HCT116 (cell line): ENCODE measurements around the gene SSTR3.

Experiments used
- CEBPB ChIP-seq: IDR thresholded peaks from 2 replicates; pipeline ENCODE4 v1.6.1; 2012; ENCODE audit warnings: low read depth
- CTCF ChIP-seq, 3 experiments: fragments of 200-600 bp in 1 of 3; sonication (generic) in 1 of 3; IDR thresholded peaks in 2 of 3; conservative IDR thresholded peaks in 1 of 3; 2 replicates each; pipeline ENCODE4 v1.5.1; 2012 to 2017; ENCODE audit warnings: low read depth in 2 of 3, low read length in 2 of 3, antibody characterized with exemption in 1 of 3, borderline replicate concordance in 1 of 3, control low read depth in 1 of 3, mild to moderate bottlenecking in 1 of 3, mixed read lengths in 1 of 3, mixed run types in 1 of 3, moderate library complexity in 1 of 3; ENCODE audit not compliant: insufficient read depth in 1 of 3
- EZH2 ChIP-seq: fragments of 200-600 bp; sonication (generic); IDR thresholded peaks from 2 replicates; pipeline ENCODE4 v1.6.1; 2017; ENCODE audit warnings: antibody characterized with exemption, mixed run types
- EZH2phosphoT487 ChIP-seq: fragments of 200-600 bp; IDR thresholded peaks from 2 replicates; pipeline ENCODE4 v1.6.1; 2018; ENCODE audit warnings: antibody characterized with exemption, borderline replicate concordance
- FOSL1 ChIP-seq: IDR thresholded peaks from 2 replicates; pipeline ENCODE4 v1.6.1; 2012; ENCODE audit warnings: low read depth
- POLR2A ChIP-seq: IDR thresholded peaks from 2 replicates; pipeline ENCODE4 v1.7.0; 2011; ENCODE audit warnings: borderline replicate concordance; ENCODE audit not compliant: insufficient read depth, insufficient read length; ENCODE audit errors: extremely low read depth
- POLR2AphosphoS5 ChIP-seq: IDR thresholded peaks from 2 replicates; pipeline ENCODE4 v1.6.1; 2011; ENCODE audit warnings: mild to moderate bottlenecking, low read depth, low read length, moderate library complexity
- RAD21 ChIP-seq: IDR thresholded peaks from 2 replicates; pipeline ENCODE4 v1.6.1; 2012; ENCODE audit warnings: low read depth, mild to moderate bottlenecking
- SRF ChIP-seq: IDR thresholded peaks from 2 replicates; pipeline ENCODE4 v1.6.1; 2012; ENCODE audit warnings: low read depth
- TCF7L2 ChIP-seq: IDR thresholded peaks from 2 replicates; pipeline ENCODE4 v1.7.0; 2011; ENCODE audit warnings: borderline replicate concordance, inconsistent platforms; ENCODE audit not compliant: insufficient read depth, insufficient read length; ENCODE audit errors: extremely low read depth
- YY1 ChIP-seq: IDR thresholded peaks from 2 replicates; pipeline ENCODE4 v1.6.1; 2011; ENCODE audit warnings: low read length, low read depth, moderate library complexity, mild to moderate bottlenecking; ENCODE audit not compliant: insufficient replicate concordance; ENCODE audit errors: extremely low read depth
- ZFX ChIP-seq: fragments of 450-650 bp; IDR thresholded peaks from 2 replicates; pipeline ENCODE4 v1.6.1; 2017
- TF ChIP-seq, protein P1 (sequence below): IDR thresholded peaks from 2 replicates; pipeline ENCODE4 v1.6.1; 2012

- TF ChIP-seq CTCF (IDR thresholded peaks at IDR 0.05 in 2 of 3, conservative IDR thresholded peaks at IDR 0.05 in 1 of 3; ENCODE audit: borderline replicate concordance in 1 of 3, insufficient read depth in 1 of 3, low read depth in 2 of 3, low read length in 2 of 3) (no peak), TCF7L2 (no peak), EZH2 (no peak), POLR2AphosphoS5 (no peak), POLR2A (no peak), ZFX (no peak), FOSL1 (no peak), EZH2phosphoT487 (no peak), YY1 (no peak), CEBPB (no peak), RAD21 (no peak), SRF (no peak)
- TF ChIP-seq, protein P1, sequence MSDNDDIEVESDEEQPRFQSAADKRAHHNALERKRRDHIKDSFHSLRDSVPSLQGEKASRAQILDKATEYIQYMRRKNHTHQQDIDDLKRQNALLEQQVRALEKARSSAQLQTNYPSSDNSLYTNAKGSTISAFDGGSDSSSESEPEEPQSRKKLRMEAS, result no peak
Measured at GRCh38 chr22:37167176-37167980, 44.9 kb downstream of the SSTR3 start.
